Activated CD4-positive, alpha-beta memory T cell treated with anti-CD3 and anti-CD28 coated beads for 36 hours (primary cell): ENCODE results near the gene ZNF205. TPM values are rescaled to one million over a fixed set of nuclear protein-coding genes. Genes with fewer than 3 reads are reported as not detected.
"Not testable (repeated sequence)": the region's sequence is repeated elsewhere in the genome, so short reads cannot be mapped to it uniquely, and the experiment has no call there.

Experiments used
- CTCF ChIA-PET: fragments of 350-600 bp; sonication (Branson Sonifier 250); formaldehyde crosslinking; loops from one replicate; lab custom pipeline; 2021; ENCODE audit warnings: antibody characterized with exemption, inconsistent platforms; lab: Charles Lee
- POLR2A ChIA-PET: fragments of 350-600 bp; sonication (Branson Sonifier 250); formaldehyde crosslinking; loops from one replicate; lab custom pipeline; 2021; ENCODE audit warnings: antibody characterized with exemption; lab: Charles Lee
- DNase-seq: peaks from one replicate; pipeline ENCODE4 v3.0.0-alpha.2; 2020
- H3K27ac Mint-ChIP-seq: one replicate; pipeline ENCODE4 v1.8.0; 2021; ENCODE audit warnings: mixed read lengths
- H3K27me3 Mint-ChIP-seq: one replicate; pipeline ENCODE4 v1.8.0; 2021; ENCODE audit warnings: mixed read lengths
- H3K36me3 Mint-ChIP-seq: one replicate; pipeline ENCODE4 v1.8.0; 2021; ENCODE audit warnings: mixed read lengths
- H3K4me1 Mint-ChIP-seq: one replicate; pipeline ENCODE4 v1.8.0; 2021; ENCODE audit warnings: low read depth, mixed read lengths
- H3K4me3 Mint-ChIP-seq: one replicate; pipeline ENCODE4 v1.8.0; 2021; ENCODE audit warnings: mild to moderate bottlenecking, mixed read lengths
- H3K9me3 Mint-ChIP-seq: one replicate; pipeline ENCODE4 v1.8.0; 2021; ENCODE audit warnings: mixed read lengths
- intact Hi-C: fragments of 100-400 bp; cut with micrococcal nuclease; formaldehyde crosslinking; loops from one replicate; pipeline ENCODE4 v1.15.1; 2023
- total RNA-seq, 2 experiments: library from RNA; stranded (reverse); gene quantifications; one replicate each; pipeline ENCODE4 v1.2.3, GENCODE V29; 2021

ZNF205 gene
- total RNA-seq, 2 experiments from 2014 or later, result 0.21 TPM; not detected in 1

DNA sequence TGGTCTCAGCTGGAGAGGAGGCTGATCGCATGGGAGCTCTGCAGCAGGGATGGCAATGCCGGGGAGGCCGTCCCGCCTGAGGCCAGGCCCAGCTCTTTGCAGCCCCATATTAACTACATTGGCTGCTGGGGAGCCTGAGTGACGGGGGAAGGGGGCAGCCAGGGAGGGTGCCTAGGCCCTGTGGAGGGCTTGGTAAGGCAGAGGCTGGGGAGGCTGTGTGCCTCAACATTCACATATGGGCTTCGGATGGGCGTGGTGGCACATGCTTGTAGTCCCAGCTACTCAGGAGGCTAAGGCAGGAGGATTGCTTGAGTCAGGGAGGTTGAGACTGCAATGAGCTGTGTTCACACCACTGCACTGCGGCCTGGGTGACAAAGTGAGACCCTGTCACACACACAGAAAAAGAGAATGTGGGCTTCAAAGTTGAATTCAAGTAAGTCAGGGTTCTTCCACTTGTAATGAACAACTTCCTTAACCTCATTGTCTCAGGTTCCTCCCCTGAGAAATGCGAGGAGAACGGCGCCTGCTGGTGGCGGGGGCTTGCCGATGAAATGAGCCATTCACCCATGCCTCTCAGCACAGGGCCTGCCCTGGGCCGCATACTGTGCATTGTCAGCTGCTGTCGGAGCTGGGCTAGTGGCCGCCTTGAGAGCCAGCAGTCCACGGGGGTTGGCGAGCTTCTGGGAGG is 39.7 kb upstream of the ZNF205 start:
- H3K27me3 Mint-ChIP-seq, H3K9me3 Mint-ChIP-seq, POLR2A ChIA-PET, intact Hi-C loops, CTCF ChIA-PET: not testable (repeated sequence)
- peak overlapping the region; percentile 99 for H3K27ac Mint-ChIP-seq
- H3K36me3 Mint-ChIP-seq, result peaks cover 28% of the 10 kb centered on the region
- H3K4me3 Mint-ChIP-seq, result peak overlapping the region; percentile 78
- H3K4me1 Mint-ChIP-seq, result peaks cover 87% of the 10 kb centered on the region
- peak; percentile 87 for DNase-seq

DNA sequence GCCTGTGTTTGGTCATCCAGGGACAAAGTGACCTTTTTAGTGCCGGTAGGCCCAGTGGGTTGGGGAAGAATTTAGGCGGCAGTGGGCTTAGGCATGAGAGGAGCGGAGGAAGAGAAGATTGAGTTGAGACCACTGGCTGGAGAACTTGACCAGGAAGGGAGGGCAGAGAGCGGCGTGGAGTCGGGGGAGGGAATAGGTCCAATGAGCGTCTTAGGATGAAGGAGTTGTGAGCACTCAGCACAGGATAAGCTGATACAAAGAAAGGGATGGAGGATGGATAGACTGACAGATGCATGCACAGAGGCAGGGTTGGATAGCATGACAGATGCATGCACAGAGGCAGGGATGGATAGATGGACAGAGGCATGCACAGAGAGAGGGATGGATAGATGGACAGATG is 38.9 kb upstream of the ZNF205 start:
- Mint-ChIP-seq H3K27ac (peak overlapping the region; percentile 99), H3K4me3 (peak overlapping the region; percentile 78), H3K9me3 (peaks cover 4% of the 10 kb centered on the region), H3K27me3 (no peaks in the 10 kb centered on the region), H3K36me3 (peaks cover 26% of the 10 kb centered on the region), H3K4me1 (peaks cover 90% of the 10 kb centered on the region)
- ChIA-PET CTCF (no interaction called here), POLR2A (no interaction called here)
- peak; percentile 20 for DNase-seq
- intact Hi-C loops, result no loop called here

DNA sequence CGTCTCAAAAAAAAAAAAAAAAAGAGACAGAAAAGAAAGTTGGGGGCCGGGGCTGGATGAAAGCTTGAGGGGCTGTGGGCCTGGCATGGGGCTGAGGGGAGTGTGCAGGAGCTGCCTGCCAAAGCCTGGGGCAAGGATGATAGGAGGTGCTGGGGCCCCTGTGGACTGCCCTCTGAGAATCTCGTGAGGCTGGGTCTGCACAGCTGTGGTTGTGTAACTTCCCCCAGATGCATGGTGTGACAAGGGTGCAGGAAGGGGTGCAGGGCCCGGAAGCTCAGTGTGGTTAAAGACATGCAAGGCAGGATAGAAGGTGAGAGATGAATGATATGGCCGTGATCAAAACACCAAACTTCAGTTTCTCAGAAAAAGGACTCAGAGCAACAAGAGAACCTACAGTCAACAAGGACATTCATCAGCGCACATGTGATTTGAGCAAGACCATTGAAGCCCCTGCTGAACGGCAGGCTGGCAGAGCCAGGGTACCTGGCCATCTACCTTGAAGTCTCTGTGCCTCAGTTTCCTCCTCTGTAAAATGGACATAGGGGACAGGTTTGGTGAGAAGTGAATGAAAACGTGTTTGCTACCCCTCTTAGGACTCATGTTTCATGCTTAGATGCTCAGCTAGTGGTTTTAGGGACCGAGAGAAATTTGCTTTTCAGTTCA is 37.4 kb upstream of the ZNF205 start:
- intact Hi-C loops, result loop anchor here (1.0 to 2.0 kb wide), 3 partner anchors 10 to 19 kb away; partner anchors contain the start of gene IL32
- peaks cover 24% of the 10 kb centered on the region for H3K36me3 Mint-ChIP-seq
- H3K9me3 Mint-ChIP-seq, result peaks cover 13% of the 10 kb centered on the region
- DNase-seq, result peak; percentile 94
- peaks cover 89% of the 10 kb centered on the region for H3K4me1 Mint-ChIP-seq
- CTCF ChIA-PET, result interaction anchor here (1.1 to 5.5 kb wide), 10 partner anchors 9 to 54 kb away, joined by 3 to 31 read pairs (median 4); partner anchors contain the start of gene IL32
- POLR2A ChIA-PET, result interaction anchor here (0.9 to 4.7 kb wide), 10 partner anchors 9 to 84 kb away, joined by 3 to 89 read pairs (median 6); partner anchors contain the start of genes IL32 and ZNF213
- H3K27ac Mint-ChIP-seq, result peak overlapping the region; percentile 99
- no peaks in the 10 kb centered on the region for H3K27me3 Mint-ChIP-seq
- H3K4me3 Mint-ChIP-seq, result peak overlapping the region; percentile 78

DNA sequence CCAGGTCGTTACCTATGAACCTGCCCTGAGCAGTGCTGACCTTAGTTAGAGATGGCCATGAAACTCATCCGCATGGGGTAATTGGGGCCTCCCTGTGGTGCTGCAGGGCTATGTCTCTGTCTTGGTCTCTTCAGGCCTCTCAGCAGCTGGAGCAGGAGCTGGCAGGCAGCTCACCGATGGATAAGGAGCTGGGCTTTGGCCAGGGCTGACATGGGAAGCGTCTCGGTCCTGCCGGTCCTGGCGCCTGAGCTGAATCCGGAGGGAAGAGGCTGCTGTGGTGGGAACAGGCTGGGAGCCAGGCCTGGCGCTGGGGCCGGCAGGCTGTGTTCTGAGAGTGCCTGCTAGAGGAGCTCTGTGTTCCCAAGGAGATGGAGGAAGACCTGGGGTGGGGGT is 36.9 kb upstream of the ZNF205 start:
- CTCF ChIA-PET, result interaction anchor here (1.0 to 5.5 kb wide), 11 partner anchors 9 to 54 kb away, joined by 3 to 38 read pairs (median 4); partner anchors contain the start of gene IL32
- POLR2A ChIA-PET, result interaction anchor here (0.7 to 4.7 kb wide), 9 partner anchors 9 to 84 kb away, joined by 3 to 89 read pairs (median 6); partner anchors contain the start of genes IL32 and ZNF213
- peaks cover 18% of the 10 kb centered on the region for H3K9me3 Mint-ChIP-seq
- peaks cover 21% of the 10 kb centered on the region for H3K36me3 Mint-ChIP-seq
- H3K4me1 Mint-ChIP-seq, result peaks cover 87% of the 10 kb centered on the region
- peak; percentile 46 for DNase-seq
- H3K4me3 Mint-ChIP-seq, result peak overlapping the region; percentile 78
- peak overlapping the region; percentile 99 for H3K27ac Mint-ChIP-seq
- H3K27me3 Mint-ChIP-seq, result no peaks in the 10 kb centered on the region
- intact Hi-C loops, result loop anchor here (1.0 to 2.0 kb wide), 3 partner anchors 10 to 19 kb away; partner anchors contain the start of gene IL32

DNA sequence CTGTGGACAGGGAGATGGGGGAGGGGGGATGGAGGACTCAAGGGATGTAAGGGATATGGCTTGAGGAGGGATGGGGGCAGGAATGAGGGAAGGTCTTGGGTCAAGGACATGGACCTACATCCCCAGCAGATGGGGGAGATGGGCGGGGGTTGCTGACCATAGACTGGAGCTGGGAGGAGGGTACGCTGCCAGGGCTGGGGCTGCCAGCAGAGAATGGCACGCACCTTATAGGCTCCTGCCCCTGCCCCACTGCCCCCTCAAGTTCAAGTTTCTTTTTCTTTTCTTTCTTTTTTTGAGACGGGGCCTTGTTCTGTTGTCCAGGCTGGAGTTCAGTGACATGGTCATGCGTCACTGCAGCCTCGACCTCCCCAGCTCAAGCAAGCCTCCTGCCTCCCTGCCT is 36.4 kb upstream of the ZNF205 start:
- ChIA-PET CTCF (interaction anchor here (1.0 to 5.5 kb wide), 7 partner anchors 10 to 57 kb away, joined by 3 to 38 read pairs (median 5); no protein-coding TSS in a partner anchor), POLR2A (interaction anchor here (0.7 to 4.7 kb wide), 7 partner anchors 10 to 83 kb away, joined by 3 to 89 read pairs (median 6); partner anchors contain the start of gene IL32)
- H3K9me3 Mint-ChIP-seq, result peaks cover 22% of the 10 kb centered on the region
- H3K36me3 Mint-ChIP-seq, result peaks cover 25% of the 10 kb centered on the region
- H3K27me3 Mint-ChIP-seq, result not testable (repeated sequence)
- H3K27ac Mint-ChIP-seq, result peak overlapping the region; percentile 99
- peaks cover 88% of the 10 kb centered on the region for H3K4me1 Mint-ChIP-seq
- peak overlapping the region; percentile 78 for H3K4me3 Mint-ChIP-seq
- intact Hi-C loops, result loop anchor here (1.0 to 2.0 kb wide), 3 partner anchors 11 to 18 kb away; partner anchors contain the start of gene IL32
- peak; percentile 18 for DNase-seq

DNA sequence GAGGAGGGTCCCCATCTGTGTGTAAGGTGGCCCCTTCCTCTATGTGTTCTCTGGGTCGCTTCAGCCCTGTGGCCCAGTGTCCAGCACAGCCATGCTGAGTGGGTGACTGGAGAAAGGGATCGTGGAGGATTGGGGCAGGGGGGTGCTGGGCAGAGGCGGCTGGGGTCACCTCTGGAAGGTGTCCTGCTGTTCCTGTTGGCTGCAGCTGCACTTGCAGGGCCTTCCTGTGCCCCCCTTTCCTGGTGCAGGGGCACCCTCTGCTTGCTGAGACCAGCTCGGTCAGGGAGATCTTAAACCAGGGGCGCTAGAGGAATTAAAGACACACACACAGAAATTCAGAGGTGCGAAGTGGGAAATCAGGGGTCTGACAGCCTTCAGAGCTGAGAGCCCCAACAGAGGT is 35.8 kb upstream of the ZNF205 start:
- intact Hi-C loops, result no loop called here
- Mint-ChIP-seq H3K4me3 (peak overlapping the region; percentile 78), H3K36me3 (peaks cover 30% of the 10 kb centered on the region), H3K9me3 (peaks cover 26% of the 10 kb centered on the region), H3K27me3 (no peaks in the 10 kb centered on the region), H3K4me1 (peaks cover 87% of the 10 kb centered on the region), H3K27ac (peak overlapping the region; percentile 99)
- peak; percentile 28 for DNase-seq
- ChIA-PET POLR2A (interaction anchor here (0.7 to 4.7 kb wide), 6 partner anchors 10 to 29 kb away, joined by 3 to 89 read pairs (median 6); partner anchors contain the start of gene IL32), CTCF (interaction anchor here (1.0 to 5.5 kb wide), 10 partner anchors 10 to 74 kb away, joined by 3 to 38 read pairs (median 6); partner anchors contain the start of gene ZNF213)

DNA sequence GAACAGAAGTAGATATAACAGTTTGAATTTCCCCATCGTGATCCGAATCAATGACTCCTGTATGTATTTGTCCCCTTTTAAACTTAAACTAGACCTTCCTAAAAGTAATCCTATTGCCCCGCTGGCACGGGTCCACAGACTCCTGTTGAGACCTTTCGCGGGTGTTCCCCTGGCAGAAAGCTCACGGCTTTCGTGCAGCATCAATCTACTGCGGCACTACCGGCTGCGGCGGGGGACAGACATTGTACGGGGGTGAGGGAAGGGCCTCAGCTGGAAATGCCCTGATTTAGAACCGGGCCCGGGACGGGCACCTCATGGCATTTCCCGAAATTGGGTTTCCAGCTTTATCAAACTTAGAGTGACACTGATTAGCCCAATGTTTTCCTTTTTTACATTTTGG is 32.4 kb upstream of the ZNF205 start:
- Mint-ChIP-seq H3K9me3 (peaks cover 26% of the 10 kb centered on the region), H3K36me3 (peaks cover 31% of the 10 kb centered on the region), H3K4me1 (peaks cover 75% of the 10 kb centered on the region), H3K27me3 (no peaks in the 10 kb centered on the region), H3K27ac (peak overlapping the region; percentile 81), H3K4me3 (no peak overlapping the region)
- POLR2A ChIA-PET, result interaction anchor here (0.7 kb wide), 1 partner anchor 21 kb away, joined by 4 read pairs; no protein-coding TSS in a partner anchor
- no peak for DNase-seq
- intact Hi-C loops, result no loop called here
- CTCF ChIA-PET, result interaction anchor here (0.7 to 2.1 kb wide), 3 partner anchors 16 to 49 kb away, joined by 3 to 8 read pairs (median 5); no protein-coding TSS in a partner anchor

DNA sequence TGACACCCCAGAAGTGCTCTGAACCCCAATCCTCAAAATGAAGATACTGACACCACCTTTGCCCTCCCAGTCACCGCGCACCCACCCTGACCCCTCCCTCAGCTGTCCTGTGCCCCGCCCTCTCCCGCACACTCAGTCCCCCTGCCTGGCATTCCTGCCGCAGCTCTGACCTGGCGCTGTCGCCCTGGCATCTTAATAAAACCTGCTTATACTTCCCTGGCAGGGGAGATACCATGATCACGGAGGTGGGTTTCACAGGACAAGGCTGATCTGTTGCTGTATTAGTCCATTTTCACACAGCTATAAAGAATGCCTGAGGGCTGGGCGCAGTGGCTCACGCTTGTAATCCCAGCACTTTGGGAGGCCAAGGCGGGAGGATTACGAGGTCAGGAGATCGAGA is 30.4 kb upstream of the ZNF205 start:
- H3K27me3 Mint-ChIP-seq, H3K4me3 Mint-ChIP-seq, intact Hi-C loops, DNase-seq: not testable (repeated sequence)
- Mint-ChIP-seq H3K4me1 (peaks cover 62% of the 10 kb centered on the region), H3K36me3 (peaks cover 30% of the 10 kb centered on the region), H3K9me3 (peaks cover 26% of the 10 kb centered on the region), H3K27ac (peak overlapping the region; percentile 81)
- ChIA-PET CTCF (interaction anchor here (1.1 kb wide), 1 partner anchor 23 kb away, joined by 3 read pairs; no protein-coding TSS in a partner anchor), POLR2A (interaction anchor here (1.1 kb wide), 1 partner anchor 17 kb away, joined by 3 read pairs; the partner anchor contains the start of gene IL32)

DNA sequence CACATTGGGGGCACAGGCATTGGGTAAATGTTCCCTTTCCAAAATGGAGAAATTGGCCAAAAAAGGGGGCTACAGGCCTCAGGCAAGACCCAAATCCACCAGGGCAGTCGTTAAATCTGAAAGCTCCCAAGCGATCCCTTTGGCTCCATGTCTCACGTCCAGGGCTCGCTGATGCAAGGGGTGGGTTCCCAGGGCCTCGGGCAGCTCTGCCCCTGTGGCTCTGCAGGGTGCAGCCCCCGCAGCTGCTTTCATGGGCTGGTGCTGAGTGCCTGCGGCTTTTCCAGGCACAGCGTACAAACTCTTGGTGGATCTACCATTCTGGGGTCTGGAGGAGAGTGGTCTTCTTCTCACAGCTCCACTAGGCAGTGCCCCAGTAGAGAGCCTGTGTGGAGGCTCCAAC is 29.0 kb upstream of the ZNF205 start:
- peak overlapping the region; percentile 54 for H3K27ac Mint-ChIP-seq
- intact Hi-C loops, result not testable (repeated sequence)
- POLR2A ChIA-PET, result interaction anchor here (1.3 kb wide), 1 partner anchor 9 kb away, joined by 5 read pairs; no protein-coding TSS in a partner anchor

DNA sequence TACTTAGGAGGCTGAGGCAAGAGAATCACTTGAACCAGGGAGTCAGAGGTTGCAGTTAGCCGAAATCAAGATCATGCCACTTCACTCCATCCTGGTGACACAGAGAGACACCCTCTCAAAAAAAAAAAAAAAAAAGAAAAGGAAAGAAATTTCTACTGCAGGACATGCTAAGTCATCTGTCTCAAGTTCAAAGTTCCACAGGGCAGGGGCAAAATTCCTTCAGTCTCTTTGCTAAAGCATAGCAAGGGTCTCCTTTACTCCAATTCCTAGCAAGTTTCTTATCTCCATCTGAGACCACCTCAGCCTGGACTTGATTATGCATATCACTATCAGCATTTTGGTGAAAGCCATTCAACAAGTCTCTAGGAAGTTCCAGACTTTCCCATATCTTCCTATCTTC is 27.9 kb upstream of the ZNF205 start:
- Mint-ChIP-seq H3K27ac (no peak overlapping the region), H3K4me3 (no peak overlapping the region), H3K9me3 (peaks cover 19% of the 10 kb centered on the region), H3K27me3 (no peaks in the 10 kb centered on the region), H3K36me3 (peaks cover 16% of the 10 kb centered on the region), H3K4me1 (peaks cover 54% of the 10 kb centered on the region)
- intact Hi-C loops, result no loop called here
- DNase-seq, result no peak
- POLR2A ChIA-PET, result interaction anchor here (1.3 kb wide), 1 partner anchor 10 kb away, joined by 5 read pairs; no protein-coding TSS in a partner anchor
- CTCF ChIA-PET, result interaction anchor here (1.0 to 1.3 kb wide), 2 partner anchors 47 to 53 kb away, joined by 3 to 5 read pairs; no protein-coding TSS in a partner anchor

More for the DNA sequence above, 29.0 kb upstream of the ZNF205 start:
- peaks cover 23% of the 10 kb centered on the region for H3K36me3 Mint-ChIP-seq
- not testable (repeated sequence) for H3K4me3 Mint-ChIP-seq, DNase-seq, H3K27me3 Mint-ChIP-seq
- peaks cover 23% of the 10 kb centered on the region for H3K9me3 Mint-ChIP-seq
- CTCF ChIA-PET, result interaction anchor here (1.0 to 1.3 kb wide), 2 partner anchors 48 to 52 kb away, joined by 3 to 5 read pairs; no protein-coding TSS in a partner anchor
- H3K4me1 Mint-ChIP-seq, result peaks cover 61% of the 10 kb centered on the region

DNA sequence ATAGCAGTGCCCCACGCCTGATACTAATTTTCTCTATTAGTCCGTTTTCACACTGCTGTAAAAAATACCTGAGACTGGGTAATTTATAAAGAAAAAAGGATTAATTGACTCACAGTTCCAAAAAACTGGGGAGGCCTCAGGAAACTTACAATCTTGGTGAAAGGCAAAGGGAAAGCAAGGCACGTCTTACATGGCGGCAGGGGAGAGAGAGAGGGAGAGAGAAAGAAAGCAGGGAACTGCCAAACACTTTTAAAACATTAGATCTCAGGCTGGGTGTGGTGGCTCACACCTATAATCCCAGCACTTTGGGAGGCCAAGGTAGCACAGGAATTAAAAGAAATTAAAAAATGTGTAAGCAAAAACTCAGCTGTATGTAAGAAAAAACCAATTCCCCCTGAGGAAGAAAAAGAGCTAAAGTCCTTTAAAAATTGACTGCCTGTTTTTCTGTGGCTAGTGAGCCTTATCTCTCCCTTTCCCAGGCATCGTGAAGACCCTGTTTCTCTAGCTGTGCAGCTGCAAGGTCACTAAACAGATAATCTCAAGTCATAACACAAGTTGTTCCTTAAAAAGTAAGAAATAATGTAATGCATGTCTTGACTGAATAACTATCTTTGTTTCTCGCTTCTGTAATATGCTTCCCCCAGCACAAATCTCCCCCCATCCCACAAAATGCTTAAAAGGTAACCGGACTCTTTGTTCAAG is 27.3 kb upstream of the ZNF205 start:
- peaks cover 12% of the 10 kb centered on the region for H3K9me3 Mint-ChIP-seq
- H3K27me3 Mint-ChIP-seq, result no peaks in the 10 kb centered on the region
- H3K36me3 Mint-ChIP-seq, result peaks cover 10% of the 10 kb centered on the region
- H3K4me3 Mint-ChIP-seq, result no peak overlapping the region
- intact Hi-C loops, result no loop called here
- ChIA-PET POLR2A (no interaction called here), CTCF (no interaction called here)
- DNase-seq, result no peak
- peaks cover 48% of the 10 kb centered on the region for H3K4me1 Mint-ChIP-seq
- no peak overlapping the region for H3K27ac Mint-ChIP-seq
